NCI-H2171 treated with DMSO at 0.1 percent for 48 hours (cell line): ENCODE results near the gene SESTD1.
A peak's percentile ranks its signal among the peaks of the same experiment; 100 is the strongest.
"Not testable (repeated sequence)": the region's sequence is repeated elsewhere in the genome, so short reads cannot be mapped to it uniquely, and the experiment has no call there.

Source experiments
- DNase-seq: peaks from one replicate; lab custom pipeline; 2025; lab: John Stamatoyannopoulos, UW

SESTD1 gene

DNA sequence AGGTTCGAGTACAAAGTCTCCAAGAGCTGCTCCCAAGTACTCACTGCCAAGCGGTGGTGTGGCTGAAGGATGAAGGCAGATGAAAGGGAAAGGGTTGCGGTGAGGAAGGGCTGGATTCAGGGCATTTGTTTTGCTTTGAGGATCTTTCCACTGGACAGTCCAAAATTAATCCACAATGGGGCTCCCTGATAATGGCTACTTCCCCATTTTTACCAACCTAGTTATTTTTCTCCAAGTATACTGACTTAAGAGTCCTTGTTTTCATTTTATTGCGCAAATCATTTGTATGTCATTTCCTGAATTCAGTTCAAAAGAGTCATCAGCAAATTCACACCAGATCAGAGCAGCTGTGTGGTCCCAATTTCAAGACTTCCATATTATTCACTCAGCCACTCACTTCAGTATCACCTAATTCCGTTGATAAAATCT, 464 bp upstream of the SESTD1 start:
- no peak for DNase-seq

DNA sequence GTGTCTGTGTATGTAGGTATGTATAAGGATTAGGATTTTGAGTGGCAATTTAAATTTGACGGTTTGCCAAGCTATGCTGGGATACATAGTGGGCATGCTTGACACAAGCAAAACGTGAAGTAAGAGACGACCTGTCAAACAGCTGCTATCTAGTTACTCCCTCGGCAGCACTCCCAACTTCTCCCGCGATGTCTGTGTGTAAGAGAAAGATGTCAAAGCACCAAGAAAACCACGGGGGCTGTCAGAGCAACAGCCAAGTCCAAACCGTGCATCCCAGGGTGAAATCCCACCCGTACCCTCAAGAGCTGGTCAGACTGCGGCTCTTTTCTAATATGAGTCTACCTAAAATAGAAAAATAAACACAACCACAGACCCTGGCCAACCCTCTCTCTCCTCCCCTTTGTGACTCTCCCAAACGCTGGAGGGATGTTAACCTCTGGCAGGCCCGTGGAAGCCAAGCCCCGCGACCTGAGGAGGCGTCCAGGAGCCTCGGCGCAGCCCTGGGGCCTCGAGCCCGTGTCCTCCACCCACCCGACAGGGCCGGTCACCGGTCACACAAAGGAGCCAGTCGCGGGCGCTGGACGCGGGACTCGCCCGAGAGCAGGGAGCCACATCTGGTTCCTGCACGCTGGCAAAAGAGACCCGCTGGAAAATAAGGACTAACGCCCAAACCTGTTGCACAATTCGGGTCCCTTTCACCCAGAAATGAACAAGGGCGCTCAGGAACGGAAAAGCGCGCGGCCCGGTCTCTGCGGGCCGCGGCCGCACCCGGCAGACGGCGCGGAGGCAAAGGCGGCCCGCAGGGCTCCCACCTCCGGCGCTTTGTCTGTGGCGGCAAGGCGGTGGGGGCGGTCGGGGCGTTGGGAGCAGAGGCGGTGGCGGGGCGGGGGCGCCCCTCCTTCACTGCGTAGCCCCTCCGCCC, 925 bp downstream of the SESTD1 start:
- DNase-seq, result peak; percentile 71

DNA sequence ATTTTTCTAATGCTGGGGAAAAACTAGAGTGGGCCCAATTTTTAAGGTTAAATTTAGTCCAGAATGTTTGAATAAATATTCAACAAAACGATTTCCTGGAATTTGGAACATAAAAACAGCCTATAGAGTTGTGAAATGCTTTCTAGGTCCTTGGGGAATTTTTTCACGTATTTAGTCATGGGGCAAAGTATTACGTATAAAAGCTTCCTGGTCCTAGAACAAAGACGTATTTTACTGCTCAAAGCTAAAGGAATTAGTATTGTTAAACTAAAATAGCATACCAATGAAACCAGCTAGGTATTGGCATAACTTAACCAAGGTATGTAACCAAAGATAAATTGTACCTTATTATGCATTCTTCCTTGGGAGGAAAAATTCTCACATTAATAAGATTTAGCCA, 1.6 kb downstream of the SESTD1 start:
- DNase-seq, result no peak

DNA sequence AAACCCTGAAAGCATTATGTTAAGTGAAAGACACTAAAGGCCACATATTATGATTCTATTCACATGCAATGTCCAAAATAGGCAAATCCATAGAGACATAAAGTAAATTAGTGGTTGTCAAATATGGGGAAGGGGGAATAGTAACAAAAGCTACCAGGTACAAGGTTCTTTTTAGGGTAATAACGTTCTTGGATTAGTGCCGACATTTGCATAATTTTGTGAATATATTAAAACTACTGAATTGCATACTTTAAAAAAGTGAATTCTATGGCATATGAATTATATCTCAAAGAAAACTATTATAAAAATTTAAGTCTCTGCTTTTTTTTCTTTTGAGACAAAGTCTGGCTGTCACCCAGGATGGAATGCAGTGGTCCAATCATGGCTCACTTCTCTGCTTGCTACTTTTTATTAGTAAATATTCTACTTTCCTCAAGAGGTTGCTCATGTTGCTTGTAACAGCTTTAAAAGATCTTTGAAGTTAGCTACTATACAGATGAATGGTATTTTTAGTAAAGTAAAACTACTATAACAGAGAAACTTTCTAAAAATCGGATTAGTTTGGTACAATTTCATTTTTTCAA, 2.5 kb downstream of the SESTD1 start:
- no peak for DNase-seq

DNA sequence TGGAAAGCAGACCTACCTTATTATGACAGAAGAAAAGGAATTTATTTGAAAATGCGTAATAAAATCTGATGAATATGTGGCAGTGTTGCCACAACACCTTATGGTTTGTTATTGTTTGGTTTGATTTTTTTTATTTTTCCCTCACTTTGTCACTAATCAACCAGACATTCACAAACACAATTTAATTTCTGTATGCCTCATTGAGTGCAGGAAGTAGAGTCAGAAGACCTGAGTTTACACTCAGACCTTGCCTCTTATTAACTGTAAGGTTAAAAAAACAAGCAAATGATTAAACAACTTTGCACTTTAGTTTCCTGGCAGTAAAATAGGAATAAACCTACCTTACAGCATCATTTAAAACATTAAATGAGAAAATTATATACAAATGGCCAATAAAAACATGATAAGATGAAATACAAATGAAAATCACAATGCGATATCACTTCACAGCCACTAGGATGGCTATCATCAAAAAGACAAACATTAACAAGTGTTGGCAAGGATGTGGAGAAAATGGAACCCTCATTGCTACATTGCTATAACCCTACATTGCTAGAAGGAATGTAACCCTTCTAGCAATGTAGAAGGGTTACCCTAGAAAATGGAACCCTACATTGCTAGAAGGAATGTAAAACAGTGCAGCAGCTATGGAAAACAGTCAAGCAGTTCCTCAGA, 3.3 kb downstream of the SESTD1 start:
- no peak for DNase-seq

DNA sequence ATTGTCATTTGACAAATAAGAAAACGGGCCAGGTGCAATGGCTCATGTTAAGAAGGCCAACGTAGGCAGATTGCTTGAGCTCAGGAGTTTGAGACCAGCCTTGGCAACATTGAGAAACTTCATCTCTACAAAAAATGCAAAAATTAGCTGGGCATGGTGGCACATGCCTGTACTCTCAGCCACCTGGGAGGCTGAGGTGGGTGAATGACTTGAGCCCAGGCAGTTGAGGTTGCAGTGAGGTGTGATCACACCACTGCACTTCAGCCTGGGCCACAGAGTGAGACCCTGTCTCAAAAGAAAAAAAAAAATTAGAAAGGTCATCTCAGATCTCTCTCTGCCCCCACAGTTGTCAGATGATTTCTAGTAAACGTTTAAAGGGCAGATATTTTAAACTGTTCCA, 4.4 kb downstream of the SESTD1 start:
- DNase-seq, result no peak

DNA sequence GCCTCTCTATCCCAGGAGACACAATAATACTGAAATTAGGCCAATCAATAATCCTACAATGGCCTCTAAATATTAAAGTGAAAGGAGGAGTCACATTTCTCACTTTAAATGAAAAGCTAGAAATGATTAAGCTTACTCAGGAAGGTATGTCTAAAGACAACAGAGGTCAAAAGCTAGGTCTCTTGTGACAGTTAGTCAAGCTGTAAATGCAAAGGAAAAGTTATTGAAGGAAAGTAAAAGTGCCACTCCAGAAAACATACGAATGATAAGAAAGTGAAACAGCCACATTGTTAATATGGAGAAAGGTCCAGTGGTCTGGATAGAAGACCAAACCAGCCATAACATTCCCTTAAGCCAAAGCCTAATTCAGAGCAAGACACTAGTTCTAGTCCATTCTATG, 9.5 kb downstream of the SESTD1 start:
- no peak for DNase-seq

DNA sequence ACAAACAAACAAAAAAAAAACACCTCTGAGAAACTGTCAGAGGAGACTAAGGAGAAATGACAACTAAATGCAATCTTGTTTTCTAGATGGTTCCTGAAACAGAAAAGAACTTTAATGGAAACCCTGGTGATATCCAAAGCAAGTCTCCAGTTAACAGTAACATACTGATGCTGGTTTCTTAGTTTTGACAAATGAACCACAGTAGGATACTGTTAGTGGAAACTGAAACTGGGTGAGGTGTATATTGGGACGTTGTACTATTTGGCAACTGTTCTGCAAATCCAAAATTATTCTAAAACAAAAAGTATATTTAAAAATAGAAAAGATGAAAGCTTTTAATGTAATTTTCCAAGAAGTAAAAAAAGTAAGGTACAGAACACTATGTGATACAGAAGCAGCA, 11.4 kb downstream of the SESTD1 start:
- no peak for DNase-seq

DNA sequence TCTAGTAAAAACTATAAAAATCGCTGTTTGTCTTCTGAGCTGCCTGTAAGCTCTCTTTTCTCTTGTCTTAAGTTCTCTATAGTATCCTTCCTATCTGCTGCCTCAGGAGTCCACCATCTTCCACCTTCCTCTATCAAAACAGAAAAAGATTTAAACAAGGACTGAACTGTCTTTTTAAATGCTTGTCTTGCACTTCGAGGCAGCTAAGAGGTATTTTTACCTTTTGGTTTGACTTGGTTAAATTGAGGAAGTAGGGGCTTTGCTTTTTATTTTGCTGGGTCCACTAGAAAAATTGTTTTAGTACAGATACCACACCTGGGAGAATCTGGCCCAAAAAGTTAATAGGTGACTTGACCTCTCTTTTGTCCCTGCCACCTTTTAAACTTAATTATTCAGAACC, 12.2 kb downstream of the SESTD1 start:
- DNase-seq, result no peak

DNA sequence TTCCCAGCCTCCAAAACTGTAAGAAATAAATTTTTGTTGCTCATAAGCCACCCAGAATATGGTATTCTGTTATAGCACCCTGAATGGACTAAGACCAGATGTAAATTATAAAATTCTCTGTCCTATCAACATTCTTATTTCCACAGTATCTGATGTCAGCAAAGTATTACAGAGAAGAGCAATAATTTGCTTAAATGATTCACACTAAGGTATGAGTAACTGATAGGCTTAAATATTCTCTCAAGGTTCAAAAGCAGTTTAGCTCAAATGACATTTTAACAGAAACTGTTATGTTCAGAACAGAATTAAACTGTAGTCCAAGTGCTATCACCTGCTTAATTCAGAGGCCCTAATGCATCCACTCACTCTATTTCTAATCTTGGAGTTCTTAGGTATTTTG, 12.8 kb downstream of the SESTD1 start:
- DNase-seq, result no peak

DNA sequence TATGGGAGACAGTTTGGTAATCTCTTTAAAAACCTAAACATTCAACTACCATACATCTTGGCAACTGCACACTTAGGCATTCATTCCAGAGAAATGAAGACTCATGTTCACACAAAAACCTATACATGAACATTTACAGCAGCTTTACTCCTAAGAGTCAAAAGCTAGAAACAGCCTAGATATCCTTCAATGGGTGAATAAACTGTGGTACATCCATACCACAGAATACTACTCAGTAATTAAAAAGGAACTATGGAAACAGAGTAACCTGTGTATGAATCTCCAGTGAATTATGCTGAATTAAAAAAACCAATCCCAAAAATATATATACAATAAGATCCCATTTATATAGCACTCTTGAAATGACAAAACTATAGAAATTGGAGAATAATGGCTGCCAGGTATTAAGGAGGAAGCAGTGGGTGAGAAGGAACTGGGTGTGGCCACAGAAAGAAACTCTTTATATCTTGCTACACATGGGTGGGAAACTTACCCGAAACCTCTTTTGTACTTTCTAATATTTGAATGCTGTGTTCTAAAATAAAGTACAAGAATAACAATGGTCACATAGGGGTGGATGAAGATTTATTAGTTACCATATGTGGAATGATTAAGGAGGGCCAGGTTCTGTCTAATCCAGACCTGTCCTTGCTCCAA, 13.7 kb downstream of the SESTD1 start:
- DNase-seq, result no peak

DNA sequence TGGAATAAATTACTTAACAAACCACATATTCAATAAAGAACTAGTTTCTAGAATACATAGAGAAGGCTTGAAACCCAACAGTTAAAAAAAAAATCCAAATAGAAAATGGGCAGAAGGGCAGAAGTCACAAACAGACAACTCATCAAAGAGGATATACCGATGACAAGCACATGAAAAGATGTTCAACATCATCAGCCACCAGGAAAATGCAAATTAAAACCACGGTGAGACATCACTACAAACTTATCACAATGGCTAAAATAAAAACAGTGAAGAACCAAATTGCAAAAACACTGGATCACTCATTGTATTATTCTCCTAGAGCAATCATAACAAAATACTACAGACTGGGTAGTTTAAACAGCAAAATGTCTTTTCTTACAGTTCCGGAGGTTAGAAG, 14.5 kb downstream of the SESTD1 start:
- DNase-seq, result no peak

DNA sequence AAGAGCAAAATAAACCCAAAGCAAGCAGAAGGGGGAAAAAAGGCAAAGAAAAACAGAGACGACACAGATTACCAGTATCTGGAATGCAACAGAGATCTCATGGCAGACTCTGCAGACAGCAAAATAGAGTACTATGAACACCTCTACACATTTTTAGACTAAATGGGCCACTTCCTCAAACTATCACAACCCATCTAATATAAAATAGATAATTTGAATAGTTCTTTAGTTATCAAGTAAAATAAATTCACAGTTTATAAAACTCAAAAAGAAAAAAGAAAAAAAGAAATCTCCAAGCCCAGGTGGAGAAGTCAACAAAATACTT, 16.6 kb downstream of the SESTD1 start:
- no peak for DNase-seq

DNA sequence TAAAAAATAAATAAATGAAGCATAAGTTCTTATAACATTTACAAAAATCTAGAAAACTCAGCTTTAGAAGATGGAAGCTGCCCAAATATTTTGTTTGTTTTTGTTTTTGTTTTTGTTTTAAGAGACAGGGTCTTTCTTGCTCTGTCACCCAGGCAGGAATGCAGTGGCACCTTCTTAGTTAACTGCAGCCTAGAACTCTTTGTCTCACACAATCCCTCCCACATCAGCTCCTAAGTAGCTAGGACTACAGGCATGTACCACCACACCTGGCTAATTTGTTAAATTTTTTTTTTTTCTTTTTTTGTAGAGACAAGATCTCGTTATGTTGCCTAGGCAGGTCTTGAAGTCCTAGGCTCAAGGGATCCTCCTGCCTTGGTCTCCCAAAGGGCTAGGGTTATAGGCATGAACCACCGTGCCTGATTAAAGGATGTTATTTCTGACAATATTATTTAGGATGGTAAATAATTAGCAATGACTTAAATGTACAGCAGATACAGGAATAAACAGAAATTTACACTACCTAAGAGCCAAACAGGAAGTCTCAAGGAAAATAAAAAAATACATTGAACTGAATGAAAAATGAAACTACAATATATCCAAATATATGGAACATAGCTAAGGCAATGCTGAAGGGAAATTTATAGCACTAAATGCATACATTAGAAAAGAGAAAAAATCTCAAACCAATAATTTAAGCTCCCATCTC, 17.2 kb downstream of the SESTD1 start:
- no peak for DNase-seq

DNA sequence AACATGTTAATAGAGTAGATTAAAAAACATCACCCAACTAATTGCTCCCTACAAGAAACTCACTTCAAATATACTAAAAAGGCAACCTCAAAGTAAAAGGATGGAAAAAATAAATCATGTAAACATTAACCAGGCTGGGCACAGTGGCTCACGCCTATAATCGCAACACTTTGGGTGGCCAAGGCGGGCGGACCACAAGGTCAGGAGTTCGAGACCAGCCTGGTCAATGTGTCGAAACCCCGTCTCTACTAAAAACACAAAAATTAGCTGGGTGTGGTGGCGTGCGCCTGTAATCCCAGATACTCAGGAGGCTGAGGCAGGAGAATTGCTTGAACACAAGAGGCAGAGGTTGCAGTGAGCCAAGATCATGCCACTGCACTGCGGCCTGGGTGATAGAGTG, 18.8 kb downstream of the SESTD1 start:
- not testable (repeated sequence) for DNase-seq

DNA sequence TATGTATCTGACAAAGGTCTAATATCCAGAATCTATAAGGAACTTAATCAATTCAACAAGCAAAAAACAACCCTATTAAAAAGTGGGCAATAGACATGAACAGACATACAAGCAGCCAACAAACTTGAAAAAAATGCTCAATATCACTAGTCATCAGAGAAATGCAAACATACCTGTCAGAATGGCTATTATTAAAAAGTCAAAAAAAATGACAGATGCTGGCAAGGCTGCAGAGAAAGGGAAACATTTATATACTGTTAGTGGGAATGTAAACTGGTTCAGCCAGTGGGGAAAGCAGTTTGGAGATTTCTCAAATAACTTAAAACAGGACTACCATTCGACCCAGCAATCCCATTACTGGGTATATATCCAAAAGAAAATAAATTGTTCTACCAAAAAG, 21.6 kb downstream of the SESTD1 start:
- no peak for DNase-seq

DNA sequence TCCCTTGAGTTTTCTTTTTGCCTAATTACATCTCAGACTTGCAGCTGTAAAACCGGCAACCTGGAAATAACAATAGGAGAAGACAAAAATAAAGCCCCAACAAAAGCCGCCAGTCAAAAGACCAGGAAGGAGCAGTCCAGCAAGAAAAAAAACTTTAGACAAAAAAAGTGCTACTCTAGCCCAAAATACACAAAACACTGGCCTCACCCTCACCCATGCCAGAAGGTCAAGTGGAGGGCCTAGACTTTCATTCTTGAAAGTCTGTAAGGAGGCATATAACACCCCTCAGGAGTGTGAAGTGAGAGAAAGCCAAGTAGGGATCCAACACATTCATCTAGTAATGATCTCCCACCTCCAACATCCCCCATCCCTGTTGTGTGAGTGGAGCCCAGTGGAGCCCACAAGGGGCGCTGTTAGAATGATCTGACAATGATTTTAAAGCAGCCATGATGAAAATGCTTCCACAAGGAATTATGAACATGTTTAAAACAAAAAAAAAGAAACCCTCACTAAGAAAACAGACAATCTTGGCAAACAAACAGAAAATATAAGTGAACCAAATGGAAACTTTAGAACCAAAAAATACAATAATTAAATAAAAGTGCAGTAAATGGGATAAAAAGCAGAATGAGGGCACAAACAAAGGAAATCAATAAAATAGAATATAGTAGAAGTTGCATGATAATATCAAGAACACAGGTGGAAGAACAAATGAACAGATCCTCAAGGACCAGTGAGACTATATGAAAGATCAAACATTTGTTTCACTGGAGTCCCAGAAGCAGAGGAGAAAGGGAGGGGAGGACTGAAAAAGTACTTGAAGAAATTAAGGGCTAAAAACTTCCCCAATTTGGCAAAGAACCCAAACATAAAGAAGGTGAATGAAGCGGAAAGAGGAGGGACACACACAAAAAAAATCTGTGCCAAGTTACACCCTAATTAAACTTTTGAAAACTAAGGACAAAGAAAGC, 23.9 kb downstream of the SESTD1 start:
- no peak for DNase-seq

DNA sequence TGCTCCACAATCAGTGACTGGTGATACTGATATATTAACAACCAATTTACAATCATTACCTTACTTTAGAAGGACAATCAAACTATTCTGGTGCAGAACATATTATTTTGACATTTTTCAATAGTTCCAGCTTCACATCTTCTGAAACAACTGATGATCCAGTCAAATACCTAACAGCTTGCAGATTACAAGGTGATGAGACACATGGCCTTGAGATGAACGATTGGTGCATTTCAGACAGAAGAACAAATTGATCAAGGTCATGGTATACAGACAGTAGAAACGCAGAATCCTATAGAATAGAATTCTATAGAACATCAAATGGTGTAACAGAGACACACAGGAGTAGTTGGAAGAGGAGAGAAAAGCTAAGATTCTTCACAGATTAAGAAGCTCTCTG, 24.8 kb downstream of the SESTD1 start:
- no peak for DNase-seq

DNA sequence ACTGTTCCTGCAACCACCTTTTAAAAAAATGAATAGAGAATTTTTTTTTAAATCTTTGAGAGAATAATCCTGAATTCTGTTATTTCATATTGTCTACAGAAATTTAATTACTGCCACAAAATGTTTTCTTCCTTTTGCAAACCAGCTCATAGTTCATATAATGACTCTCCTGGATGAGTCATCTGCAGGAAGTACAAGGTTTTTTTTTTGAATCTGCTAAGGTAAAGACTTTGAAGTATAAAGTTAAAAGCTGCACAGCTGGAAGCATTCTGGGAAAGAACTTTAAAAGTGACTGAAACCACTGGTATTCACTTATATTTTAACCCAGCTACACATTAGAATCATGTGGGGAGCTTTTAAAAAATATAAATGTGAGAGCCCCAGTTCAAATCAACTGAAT, 25.4 kb downstream of the SESTD1 start:
- no peak for DNase-seq

DNA sequence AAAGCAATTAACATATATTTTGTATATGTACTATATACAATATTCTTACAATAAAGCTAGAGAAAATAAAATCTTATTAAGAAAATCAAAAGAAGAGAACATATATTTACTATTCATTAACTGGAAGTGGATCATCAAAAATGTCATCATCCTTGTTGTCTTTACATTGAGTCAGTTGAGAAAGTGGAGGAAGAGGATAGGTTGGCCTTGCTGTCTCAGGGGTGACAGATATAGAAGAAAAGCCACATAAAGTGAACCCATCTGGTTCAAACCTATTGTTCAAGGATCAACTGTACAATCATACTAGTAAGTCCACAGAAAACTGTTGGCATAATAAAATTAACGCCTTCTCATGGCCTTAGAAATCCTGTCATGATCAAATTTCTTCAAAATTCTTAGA, 26.6 kb downstream of the SESTD1 start:
- no peak for DNase-seq
